HUDEP-2 (cell line): ENCODE results near the gene POLE.

Source experiments
- DNase-seq, 76 experiments: peaks; one replicate each; lab custom pipeline; 2025; ENCODE audit not compliant: unreplicated experiment in 76 of 76; lab: John Stamatoyannopoulos, UW

Gene POLE

GRCh38 chr12:132583411-132583710 is 103.8 kb downstream of the POLE start:
- DNase-seq, result no peak

- no peak for DNase-seq
Measured at GRCh38 chr12:132582582-132583410, 104.3 kb downstream of the POLE start.

- no peak for DNase-seq
Measured at GRCh38 chr12:132582058-132582420, 105.1 kb downstream of the POLE start.

- no peak for DNase-seq
Measured at GRCh38 chr12:132581348-132582057, 105.6 kb downstream of the POLE start.

- no peak for DNase-seq
Measured at GRCh38 chr12:132580701-132581292, 106.3 kb downstream of the POLE start.

- DNase-seq, result no peak
Measured at GRCh38 chr12:132579744-132580143, 107.4 kb downstream of the POLE start.

GRCh38 chr12:132578826-132579225 is 108.3 kb downstream of the POLE start:
- no peak for DNase-seq

GRCh38 chr12:132578118-132578517 is 109.0 kb downstream of the POLE start:
- no peak for DNase-seq

- no peak for DNase-seq
Measured at GRCh38 chr12:132577191-132577920, 109.8 kb downstream of the POLE start.

GRCh38 chr12:132576701-132577100 is 110.4 kb downstream of the POLE start:
- DNase-seq, result no peak

GRCh38 chr12:132575661-132576060 is 111.5 kb downstream of the POLE start:
- DNase-seq, result no peak

- DNase-seq, result no peak
Measured at GRCh38 chr12:132574271-132574996, 112.7 kb downstream of the POLE start.
